Tibial nerve (tissue), 4 donors: ENCODE data around the gene ZFAND2B. TPM values are rescaled to one million over a fixed set of nuclear protein-coding genes. Genes with fewer than 3 reads are reported as not detected.

Experiments
- DNase-seq, 2 donors: peaks; one replicate each; pipeline ENCODE4 v3.0.0-alpha.2; 2019; ENCODE audit warnings: low spot score in 2 of 2
- H3K27ac ChIP-seq, 4 donors: fragments of 200-600 bp; sonication (generic) in 3 of 4; one replicate each; pipeline ENCODE4 v1.5.1; 2017 to 2019; ENCODE audit warnings: mild to moderate bottlenecking in 1 of 4
- H3K27me3 ChIP-seq, 2 donors: fragments of 200-600 bp; sonication (generic) in 1 of 2; one replicate each; pipeline versions ENCODE4 v1.5.1 to v1.6.0; 2017 to 2019
- H3K36me3 ChIP-seq, 3 donors: fragments of 200-600 bp; sonication (generic); one replicate each; pipeline ENCODE4 v1.5.1; 2018 to 2019
- H3K4me1 ChIP-seq, 4 donors: fragments of 200-600 bp; sonication (generic) in 3 of 4; one replicate each; pipeline ENCODE4 v1.5.1; 2017 to 2019
- H3K4me3 ChIP-seq, 4 donors: fragments of 200-600 bp; sonication (generic) in 3 of 4; one replicate each; pipeline ENCODE4 v1.5.1; 2017 to 2019; ENCODE audit warnings: mild to moderate bottlenecking in 1 of 4, moderate library complexity in 1 of 4
- H3K9me3 ChIP-seq, 4 donors: fragments of 200-600 bp; sonication (generic) in 3 of 4; one replicate each; pipeline ENCODE4 v1.5.1; 2017 to 2019
- EP300 ChIP-seq, 2 donors: sonication (generic); formaldehyde crosslinking; IDR thresholded peaks; one replicate each; pipeline ENCODE4 v1.6.1; 2017; ENCODE audit warnings: antibody characterized with exemption in 2 of 2, mild to moderate bottlenecking in 1 of 2
- POLR2A ChIP-seq, 2 donors: fragments of 450-650 bp; IDR thresholded peaks; one replicate each; pipeline ENCODE4 v1.6.1; 2017; ENCODE audit warnings: antibody characterized with exemption in 2 of 2, mild to moderate bottlenecking in 2 of 2, moderate library complexity in 2 of 2
- WGBS, 2 donors: methylation state at CpG; one replicate each; pipeline ENCODE4 v1.1.5; 2018; 5-methylcytosine and 5-hydroxymethylcytosine counted together
- total RNA-seq, 4 donors: library from RNA; depleted of rRNA; stranded (reverse); fragments of >200 nt; gene quantifications; one replicate each; pipeline ENCODE4 v1.1.0, GENCODE V29; 2016
- TF ChIP-seq, protein P1 (sequence below), 5 experiments: fragments of 200-600 bp in 3 of 5; fragments of 450-650 bp in 2 of 5; sonication (generic) in 3 of 5; IDR thresholded peaks; one replicate each; pipeline ENCODE4 v1.5.1; 2016 to 2019; ENCODE audit warnings: antibody characterized with exemption in 5 of 5, mild to moderate bottlenecking in 3 of 5, moderate library complexity in 2 of 5

Gene ZFAND2B
- total RNA-seq, 4 donors from 2014 or later: 30.3 to 58.8 (median 50.5) TPM

- Histone ChIP-seq H3K36me3 (peaks cover 0 to 37% (median 0%) of the 10 kb centered on the region in 3 donors), H3K27me3 (no peaks in the 10 kb centered on the region), H3K4me1 (peaks cover 0 to 25% (median 12%) of the 10 kb centered on the region in 4 donors), H3K4me3 (peak overlapping the region in 1 of 4 donors; percentile 28), H3K27ac (peak overlapping the region in 1 of 4 donors; percentile 6), H3K9me3 (no peaks in the 10 kb centered on the region)
- TF ChIP-seq EP300 (IDR thresholded peaks at IDR 0.05) (peak in 1 of 2 donors; percentile 7), POLR2A (IDR thresholded peaks at IDR 0.05) (no peak)
- TF ChIP-seq, protein P1, sequence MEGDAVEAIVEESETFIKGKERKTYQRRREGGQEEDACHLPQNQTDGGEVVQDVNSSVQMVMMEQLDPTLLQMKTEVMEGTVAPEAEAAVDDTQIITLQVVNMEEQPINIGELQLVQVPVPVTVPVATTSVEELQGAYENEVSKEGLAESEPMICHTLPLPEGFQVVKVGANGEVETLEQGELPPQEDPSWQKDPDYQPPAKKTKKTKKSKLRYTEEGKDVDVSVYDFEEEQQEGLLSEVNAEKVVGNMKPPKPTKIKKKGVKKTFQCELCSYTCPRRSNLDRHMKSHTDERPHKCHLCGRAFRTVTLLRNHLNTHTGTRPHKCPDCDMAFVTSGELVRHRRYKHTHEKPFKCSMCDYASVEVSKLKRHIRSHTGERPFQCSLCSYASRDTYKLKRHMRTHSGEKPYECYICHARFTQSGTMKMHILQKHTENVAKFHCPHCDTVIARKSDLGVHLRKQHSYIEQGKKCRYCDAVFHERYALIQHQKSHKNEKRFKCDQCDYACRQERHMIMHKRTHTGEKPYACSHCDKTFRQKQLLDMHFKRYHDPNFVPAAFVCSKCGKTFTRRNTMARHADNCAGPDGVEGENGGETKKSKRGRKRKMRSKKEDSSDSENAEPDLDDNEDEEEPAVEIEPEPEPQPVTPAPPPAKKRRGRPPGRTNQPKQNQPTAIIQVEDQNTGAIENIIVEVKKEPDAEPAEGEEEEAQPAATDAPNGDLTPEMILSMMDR (IDR thresholded peaks at IDR 0.05): no peak
- peak in 1 of 2 donors; percentile 5 for DNase-seq
- WGBS, 2 donors: 41 to 47% methylated on average over 28 of the region's 28 CpGs
Observed at GRCh38 chr2:219243291-219243761, 36.7 kb downstream of the ZFAND2B start.

GRCh38 chr2:219244789-219245147 is 38.2 kb downstream of the ZFAND2B start:
- Histone ChIP-seq H3K4me1 (peaks cover 0 to 38% (median 22%) of the 10 kb centered on the region in 4 donors), H3K27me3 (no peaks in the 10 kb centered on the region), H3K9me3 (no peaks in the 10 kb centered on the region), H3K27ac (peak overlapping the region; percentile 93 to 97 (median 94)), H3K36me3 (peaks cover 0 to 32% (median 0%) of the 10 kb centered on the region in 3 donors), H3K4me3 (peak overlapping the region; percentile 76 to 94 (median 80))
- TF ChIP-seq POLR2A (IDR thresholded peaks at IDR 0.05) (no peak), EP300 (IDR thresholded peaks at IDR 0.05) (no peak)
- TF ChIP-seq, protein P1 (IDR thresholded peaks at IDR 0.05): no peak
- DNase-seq: no peak
- WGBS, 2 donors: 46% methylated on average over 6 of the region's 6 CpGs

GRCh38 chr2:219245148-219245898 is 38.7 kb downstream of the ZFAND2B start, which contains the start of the genes GLB1L and STK16:
GLB1L (minus strand) TSS chr2:219245444; CDS start chr2:219243573, 1,871 bp downstream.
STK16 (plus strand) TSS chr2:219245479; CDS start chr2:219246000, 521 bp downstream.
- peak; percentile 87 to 90 for DNase-seq
- WGBS, 2 donors: 0 to 2% methylated on average over 26 to 28 of the region's 46 CpGs
- H3K4me1 ChIP-seq: peaks cover 0 to 44% (median 27%) of the 10 kb centered on the region in 4 donors

DNA sequence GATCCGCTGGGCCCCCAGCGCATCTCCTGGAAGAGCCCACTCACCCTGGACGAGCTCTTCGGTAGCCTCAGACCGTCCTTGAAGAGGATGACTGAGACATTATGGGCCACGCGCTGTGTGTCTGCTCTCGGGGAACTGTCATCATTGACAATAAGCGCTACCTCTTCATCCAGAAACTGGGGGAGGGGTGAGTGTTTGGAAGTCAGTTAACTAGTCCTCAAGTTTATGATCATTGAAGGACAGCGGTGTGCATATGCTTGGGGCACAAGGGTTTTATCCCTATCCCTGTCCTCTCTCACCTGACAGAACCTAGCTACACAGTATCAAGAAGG is 39.3 kb downstream of the ZFAND2B start:
- H3K4me3 ChIP-seq: peak overlapping the region; percentile 76 to 94 (median 80)
- WGBS, 2 donors: 15 to 16% methylated on average over 9 to 10 of the region's 10 CpGs
- TF ChIP-seq, protein P1 (IDR thresholded peaks at IDR 0.05): no peak
- TF ChIP-seq EP300 (IDR thresholded peaks at IDR 0.05): no peak
- no peak for TF ChIP-seq POLR2A (IDR thresholded peaks at IDR 0.05)

More at GRCh38 chr2:219245148-219245898, 38.7 kb downstream of the ZFAND2B start, which contains the start of the genes GLB1L and STK16:
- peak within 1 kb of the TSS; percentile 93 to 97 (median 94) for H3K27ac ChIP-seq
- peaks cover 0 to 28% (median 0%) of the 10 kb centered on the region in 3 donors for H3K36me3 ChIP-seq
- TF ChIP-seq POLR2A (IDR thresholded peaks at IDR 0.05) (peak; percentile 67 to 81), EP300 (IDR thresholded peaks at IDR 0.05) (peak; percentile 94 to 98)
- TF ChIP-seq, protein P1 (IDR thresholded peaks at IDR 0.05): peak in 1 of 5 experiments; percentile 46
- no peaks in the 10 kb centered on the region for H3K27me3 ChIP-seq
- H3K9me3 ChIP-seq: no peaks in the 10 kb centered on the region
- H3K4me3 ChIP-seq: peak within 1 kb of the TSS; percentile 76 to 94 (median 80)

GRCh38 chr2:219246559-219246958 is 40.0 kb downstream of the ZFAND2B start:
- Histone ChIP-seq H3K4me1 (peaks cover 0 to 50% (median 30%) of the 10 kb centered on the region in 4 donors), H3K27me3 (no peaks in the 10 kb centered on the region), H3K27ac (peak overlapping the region in 2 of 4 donors; percentile 67 to 94), H3K4me3 (no peak overlapping the region), H3K36me3 (peaks cover 0 to 33% (median 0%) of the 10 kb centered on the region in 3 donors), H3K9me3 (no peaks in the 10 kb centered on the region)
- DNase-seq: no peak
- no peak for TF ChIP-seq EP300 (IDR thresholded peaks at IDR 0.05)
- WGBS, 2 donors: 89 to 93% methylated on average over 10 of the region's 10 CpGs

More for the DNA sequence above, 39.3 kb downstream of the ZFAND2B start:
- H3K36me3 ChIP-seq: peaks cover 0 to 33% (median 0%) of the 10 kb centered on the region in 3 donors
- H3K4me1 ChIP-seq: peaks cover 0 to 49% (median 30%) of the 10 kb centered on the region in 4 donors
- no peak for DNase-seq
- H3K27ac ChIP-seq: peak overlapping the region; percentile 93 to 97 (median 94)
- no peaks in the 10 kb centered on the region for H3K9me3 ChIP-seq
- H3K27me3 ChIP-seq: no peaks in the 10 kb centered on the region
